Glutamatergic neuron (in vitro differentiated cells): Measurements from ENCODE around the gene FAM168A. TPM values are rescaled to one million over a fixed set of nuclear protein-coding genes. Genes with fewer than 3 reads are reported as not detected.

Experiments used
- DNase-seq: peaks from one replicate; pipeline ENCODE4 v3.0.0; 2022
- H3K27ac Mint-ChIP-seq: one replicate; pipeline ENCODE4 v1.8.0; 2020; ENCODE audit warnings: mild to moderate bottlenecking, mixed read lengths, inconsistent platforms; ENCODE audit not compliant: unreplicated experiment
- H3K27me3 Mint-ChIP-seq: one replicate; pipeline ENCODE4 v1.8.0; 2020; ENCODE audit warnings: mild to moderate bottlenecking, moderate library complexity, mixed read lengths, inconsistent platforms; ENCODE audit not compliant: unreplicated experiment
- H3K36me3 Mint-ChIP-seq: one replicate; pipeline ENCODE4 v1.8.0; 2020; ENCODE audit warnings: mild to moderate bottlenecking, mixed read lengths, inconsistent platforms; ENCODE audit not compliant: unreplicated experiment
- H3K4me1 Mint-ChIP-seq: one replicate; pipeline ENCODE4 v1.8.0; 2020; ENCODE audit warnings: mild to moderate bottlenecking, low read depth, mixed read lengths, inconsistent platforms; ENCODE audit not compliant: unreplicated experiment
- H3K4me3 Mint-ChIP-seq: one replicate; pipeline ENCODE4 v1.8.0; 2020; ENCODE audit warnings: mild to moderate bottlenecking, mixed read lengths, inconsistent platforms; ENCODE audit not compliant: unreplicated experiment
- H3K9me3 Mint-ChIP-seq: one replicate; pipeline ENCODE4 v1.8.0; 2020; ENCODE audit warnings: mild to moderate bottlenecking, moderate library complexity, mixed read lengths, inconsistent platforms; ENCODE audit not compliant: unreplicated experiment
- total RNA-seq: library from RNA; stranded (reverse); fragmentation: NEBNext Ultra II Directional; extraction: Animal tissue kit (Norgen Biotek cat#: 25700); gene quantifications from one replicate; pipeline ENCODE4 v1.2.1, GENCODE V29; 2021; ENCODE audit not compliant: unreplicated experiment
- TF ChIP-seq, protein P1 (sequence below): fragments of 200-600 bp; sonication (generic); IDR thresholded peaks from one replicate; pipeline ENCODE4 v1.5.0; 2021; ENCODE audit not compliant: partially characterized antibody, unreplicated experiment

The FAM168A gene
- total RNA-seq, 1 donor from 2014 or later = 84.3 TPM

DNA sequence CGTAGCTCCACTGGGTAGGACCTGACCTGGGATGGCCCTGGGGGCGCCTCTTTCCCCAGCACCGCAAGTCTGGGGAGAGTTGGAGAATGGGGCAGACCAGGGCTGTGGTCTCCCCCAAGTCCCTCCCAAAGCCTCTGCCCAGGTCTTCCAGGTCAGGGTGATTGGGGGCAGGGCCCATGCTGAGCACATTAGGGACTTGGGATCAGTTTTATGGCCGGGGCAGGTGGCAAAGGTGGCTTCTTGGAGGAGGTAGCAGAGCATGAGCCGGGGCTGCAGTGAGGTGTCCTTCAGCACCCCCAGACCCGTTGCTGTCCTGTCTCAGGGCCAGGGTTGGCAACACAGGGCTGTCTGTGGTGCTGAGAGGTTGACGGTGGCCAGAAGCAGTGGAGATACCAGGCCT lies 215.7 kb downstream of the FAM168A start:
- DNase-seq = no peak
- Mint-ChIP-seq H3K36me3 (no peaks in the 10 kb centered on the region), H3K27me3 (peaks cover 5% of the 10 kb centered on the region), H3K4me3 (no peak overlapping the region), H3K4me1 (peaks cover 20% of the 10 kb centered on the region), H3K27ac (no peak overlapping the region), H3K9me3 (peaks cover 7% of the 10 kb centered on the region)
- TF ChIP-seq, protein P1, sequence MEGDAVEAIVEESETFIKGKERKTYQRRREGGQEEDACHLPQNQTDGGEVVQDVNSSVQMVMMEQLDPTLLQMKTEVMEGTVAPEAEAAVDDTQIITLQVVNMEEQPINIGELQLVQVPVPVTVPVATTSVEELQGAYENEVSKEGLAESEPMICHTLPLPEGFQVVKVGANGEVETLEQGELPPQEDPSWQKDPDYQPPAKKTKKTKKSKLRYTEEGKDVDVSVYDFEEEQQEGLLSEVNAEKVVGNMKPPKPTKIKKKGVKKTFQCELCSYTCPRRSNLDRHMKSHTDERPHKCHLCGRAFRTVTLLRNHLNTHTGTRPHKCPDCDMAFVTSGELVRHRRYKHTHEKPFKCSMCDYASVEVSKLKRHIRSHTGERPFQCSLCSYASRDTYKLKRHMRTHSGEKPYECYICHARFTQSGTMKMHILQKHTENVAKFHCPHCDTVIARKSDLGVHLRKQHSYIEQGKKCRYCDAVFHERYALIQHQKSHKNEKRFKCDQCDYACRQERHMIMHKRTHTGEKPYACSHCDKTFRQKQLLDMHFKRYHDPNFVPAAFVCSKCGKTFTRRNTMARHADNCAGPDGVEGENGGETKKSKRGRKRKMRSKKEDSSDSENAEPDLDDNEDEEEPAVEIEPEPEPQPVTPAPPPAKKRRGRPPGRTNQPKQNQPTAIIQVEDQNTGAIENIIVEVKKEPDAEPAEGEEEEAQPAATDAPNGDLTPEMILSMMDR = no peak

DNA sequence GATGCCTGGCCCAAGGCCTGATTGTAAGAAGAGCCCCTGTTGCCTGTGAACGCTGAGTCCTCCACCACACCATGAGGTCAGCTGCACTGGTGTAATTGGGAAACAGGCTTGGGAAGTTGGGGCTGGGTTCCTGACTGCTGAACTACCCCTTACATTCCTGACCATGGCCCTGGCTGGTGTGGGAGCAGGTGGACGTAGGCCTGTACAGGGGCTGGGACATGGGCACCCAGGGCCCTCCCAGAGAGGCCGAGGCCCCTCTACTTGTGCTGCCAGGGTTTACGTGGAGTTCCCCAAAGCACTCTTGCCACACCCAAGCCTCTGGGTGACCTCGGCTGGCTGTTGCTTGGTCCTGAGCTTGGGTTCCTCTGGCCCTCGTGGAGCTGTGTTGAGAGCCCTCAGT lies 216.3 kb downstream of the FAM168A start:
- Mint-ChIP-seq H3K9me3 (peaks cover 7% of the 10 kb centered on the region), H3K4me3 (no peak overlapping the region), H3K27me3 (peaks cover 2% of the 10 kb centered on the region), H3K4me1 (peaks cover 18% of the 10 kb centered on the region), H3K36me3 (no peaks in the 10 kb centered on the region), H3K27ac (no peak overlapping the region)
- TF ChIP-seq, protein P1 = no peak
- DNase-seq = no peak

DNA sequence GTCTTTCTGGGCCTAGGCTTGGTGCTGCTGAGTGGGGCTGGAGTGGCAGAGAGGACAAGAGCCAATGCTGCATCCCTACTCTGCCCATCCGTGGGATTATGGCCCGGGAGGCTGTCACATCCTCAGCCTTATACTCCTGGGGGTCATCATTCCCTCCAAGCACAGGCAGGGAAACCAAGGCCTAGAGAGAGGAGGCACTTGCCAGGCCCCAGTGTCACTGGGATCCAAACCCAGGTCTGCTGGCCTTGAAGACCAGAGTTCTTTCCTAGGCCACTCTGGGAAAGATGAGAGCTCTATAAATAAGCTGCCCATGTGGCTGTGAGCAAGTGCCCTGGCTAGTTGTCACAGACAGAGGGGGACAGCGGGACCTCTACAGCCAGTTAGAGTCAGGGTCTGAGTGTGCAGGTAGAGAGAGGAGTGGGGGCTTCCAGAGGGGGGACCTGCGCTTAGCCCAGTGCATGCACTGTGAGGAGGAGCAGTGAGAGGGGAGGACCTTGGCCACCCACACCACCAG lies 217.0 kb downstream of the FAM168A start:
- Mint-ChIP-seq H3K27me3 (peaks cover 2% of the 10 kb centered on the region), H3K4me3 (no peak overlapping the region), H3K36me3 (no peaks in the 10 kb centered on the region), H3K9me3 (peaks cover 7% of the 10 kb centered on the region), H3K4me1 (peaks cover 12% of the 10 kb centered on the region), H3K27ac (no peak overlapping the region)
- TF ChIP-seq, protein P1 = no peak
- no peak for DNase-seq

DNA sequence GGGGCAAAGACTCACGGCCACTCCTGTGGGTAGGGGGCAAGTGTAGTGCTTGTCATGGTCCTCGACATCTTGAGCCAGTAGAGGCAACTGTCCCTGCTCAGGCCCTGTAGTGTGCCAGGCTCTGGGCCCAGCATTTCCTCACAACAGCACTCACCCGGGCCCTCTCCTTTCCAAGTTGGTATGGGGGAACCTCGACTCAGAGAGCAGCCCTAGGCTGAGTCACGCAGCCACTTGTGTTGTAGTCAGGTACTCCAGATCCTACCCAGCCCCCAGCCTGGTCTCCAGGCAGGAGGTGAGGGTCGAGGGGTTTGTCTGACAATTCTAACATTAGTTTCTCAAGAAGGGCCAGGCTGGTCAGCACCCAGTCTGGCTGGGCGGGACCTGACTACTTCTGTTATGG lies 217.6 kb downstream of the FAM168A start:
- H3K9me3 Mint-ChIP-seq = peaks cover 12% of the 10 kb centered on the region

DNA sequence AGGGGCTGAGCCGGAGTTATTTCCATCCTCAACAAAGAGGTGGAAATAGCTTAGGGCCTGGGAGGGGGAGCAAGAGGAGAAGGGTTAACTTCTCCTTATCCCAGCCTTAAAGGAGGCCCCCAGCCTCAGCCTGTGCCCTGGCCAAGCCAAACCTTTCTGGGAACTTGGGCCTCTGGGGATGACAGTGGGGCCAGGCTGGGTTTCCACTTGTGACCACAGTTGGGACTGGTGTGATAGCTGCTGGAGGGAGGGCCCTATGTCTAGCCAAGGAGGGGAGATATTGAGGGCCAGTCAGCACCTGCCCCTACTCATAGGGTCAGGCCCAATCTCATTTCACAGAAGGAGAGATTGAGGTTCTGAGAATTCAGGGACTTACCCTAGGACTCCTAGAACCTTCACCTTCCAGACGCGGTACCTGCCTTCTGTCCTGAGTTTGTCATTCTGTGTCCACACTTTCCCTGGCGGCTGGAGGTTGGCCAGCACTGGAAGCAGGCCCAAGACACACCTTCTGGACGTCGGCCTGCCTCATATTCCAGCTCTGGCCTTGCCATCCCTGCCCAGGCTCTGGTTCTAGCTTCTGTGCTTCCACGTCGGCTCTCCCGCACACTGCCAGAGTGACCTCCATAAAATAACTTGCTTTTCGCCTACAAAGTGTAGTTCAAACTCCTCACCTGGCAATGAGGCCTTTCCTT lies 218.6 kb downstream of the FAM168A start:
- no peaks in the 10 kb centered on the region for H3K36me3 Mint-ChIP-seq
- no peak overlapping the region for H3K27ac Mint-ChIP-seq
- H3K27me3 Mint-ChIP-seq = peaks cover 4% of the 10 kb centered on the region
- TF ChIP-seq, protein P1 = no peak
- H3K4me1 Mint-ChIP-seq = peaks cover 15% of the 10 kb centered on the region
- H3K4me3 Mint-ChIP-seq = peak overlapping the region; percentile 38
- DNase-seq = no peak
- H3K9me3 Mint-ChIP-seq = peaks cover 15% of the 10 kb centered on the region

More for the DNA sequence above, 217.6 kb downstream of the FAM168A start:
- H3K4me3 Mint-ChIP-seq = no peak overlapping the region
- no peak overlapping the region for H3K27ac Mint-ChIP-seq
- peaks cover 12% of the 10 kb centered on the region for H3K4me1 Mint-ChIP-seq
- H3K27me3 Mint-ChIP-seq = peaks cover 2% of the 10 kb centered on the region
- no peak for DNase-seq
- TF ChIP-seq, protein P1 = no peak
- H3K36me3 Mint-ChIP-seq = no peaks in the 10 kb centered on the region
